GM12878 (cell line): ENCODE measurements around the gene TPI1. TPM values are rescaled to one million over a fixed set of nuclear protein-coding genes. Genes with fewer than 3 reads are reported as not detected.

Experiments used
- ATAC-seq: fragments of 200-7000 bp; cut with Tn5 transposase; 3 replicates; pipeline ENCODE4 v1.9.1; 2020; ENCODE audit warnings: mild to moderate bottlenecking, moderate library complexity
- BruUV-seq: library from RNA; stranded (reverse); fragments of 400-500 nt; replicated peaks from 2 replicates; lab custom pipeline; 2021; lab: Mats Ljungman, UMichigan
- CTCF ChIA-PET: fragments of 300-600 bp; sonication (Branson Sonifier 250); formaldehyde crosslinking; extraction: SDS; loops from one replicate; lab custom pipeline; 2021; ENCODE audit warnings: inconsistent platforms; lab: Yijun Ruan, JAX
- POLR2A ChIA-PET: fragments of 350-600 bp; formaldehyde crosslinking; extraction: SDS; loops from one replicate; lab custom pipeline; 2021; ENCODE audit warnings: inconsistent platforms; lab: Charles Lee
- RAD21 ChIA-PET: fragments of 300-600 bp; sonication (Branson Sonifier 250); formaldehyde crosslinking; loops from one replicate; lab custom pipeline; 2023; ENCODE audit warnings: antibody characterized with exemption; ENCODE audit not compliant: unreplicated experiment; lab: Charles Lee
- SMC1A ChIA-PET: fragments of 300-600 bp; sonication (Branson Sonifier 250); formaldehyde crosslinking; loops from one replicate; lab custom pipeline; 2023; ENCODE audit not compliant: unreplicated experiment, uncharacterized antibody; lab: Charles Lee
- DNase-seq: peaks from one replicate; pipeline ENCODE4 v3.0.0-alpha.2; 2011; ENCODE audit warnings: low read depth, low spot score
- FAIRE-seq: peaks from 3 replicates; lab custom pipeline; 2011; peaks lifted over from hg19 to GRCh38; lab: Jason Lieb, UNC
- H2AFZ ChIP-seq: 2 replicates; pipeline ENCODE4 v1.6.0; 2011; ENCODE audit warnings: low read depth, low read length, control low read depth; ENCODE audit not compliant: control insufficient read depth
- H3K27ac ChIP-seq: 2 replicates; pipeline ENCODE4 v1.5.1; 2011; ENCODE audit warnings: control low read depth; ENCODE audit not compliant: control insufficient read depth, insufficient read depth
- H3K27me3 ChIP-seq, 2 experiments: replicated peaks in 1 of 2; 2 replicates each; pipeline versions ENCODE4 v1.6.0 to v1.6.1; 2011; ENCODE audit warnings: low read length in 1 of 2; ENCODE audit not compliant: control insufficient read depth in 2 of 2, insufficient read depth in 2 of 2
- H3K36me3 ChIP-seq, 2 experiments: 2 replicates each; pipeline ENCODE4 v1.5.1; 2011; ENCODE audit warnings: low read length in 1 of 2; ENCODE audit not compliant: control insufficient read depth in 2 of 2, insufficient read depth in 2 of 2
- H3K4me1 ChIP-seq: 2 replicates; pipeline ENCODE4 v1.6.1; 2011; ENCODE audit warnings: mild to moderate bottlenecking, low read length, moderate library complexity, mixed read lengths; ENCODE audit not compliant: control insufficient read depth, insufficient read depth
- H3K4me2 ChIP-seq: 2 replicates; pipeline ENCODE4 v1.6.0; 2011; ENCODE audit warnings: control low read depth; ENCODE audit not compliant: control insufficient read depth, insufficient read depth
- H3K4me3 ChIP-seq: fragments of 200-600 bp; sonication (generic); 2 replicates; pipeline ENCODE4 v1.5.1; 2016
- H3K79me2 ChIP-seq: 2 replicates; pipeline ENCODE4 v1.6.0; 2011; ENCODE audit warnings: low read length; ENCODE audit not compliant: control insufficient read depth, insufficient read depth
- H3K9ac ChIP-seq: 2 replicates; pipeline ENCODE4 v1.8.0; 2011; ENCODE audit warnings: low read length, control low read depth, mixed read lengths; ENCODE audit not compliant: control insufficient read depth, insufficient read depth
- H3K9me3 ChIP-seq: replicated peaks from 3 replicates; pipeline ENCODE4 v1.5.1; 2011; ENCODE audit warnings: mild to moderate bottlenecking, low read length; ENCODE audit not compliant: control insufficient read depth, insufficient read depth
- H4K20me1 ChIP-seq: 2 replicates; pipeline ENCODE4 v1.6.0; 2011; ENCODE audit not compliant: control insufficient read depth, insufficient read depth
- CHD2 ChIP-seq: IDR thresholded peaks from 2 replicates; pipeline ENCODE4 v1.6.1; 2011; ENCODE audit warnings: low read depth, low read length, improper control_type of control experiment, borderline replicate concordance
- CHD4 ChIP-seq: fragments of 200-600 bp; sonication (generic); IDR thresholded peaks from 2 replicates; pipeline ENCODE4 v1.6.1; 2016; ENCODE audit warnings: mild to moderate bottlenecking
- IKZF2 ChIP-seq, 2 experiments: fragments of 450-650 bp; IDR thresholded peaks; 2 replicates each; pipeline ENCODE4 v1.6.1; 2017; ENCODE audit warnings: mild to moderate bottlenecking in 2 of 2, moderate library complexity in 2 of 2
- KDM1A ChIP-seq: fragments of 200-600 bp; sonication (generic); IDR thresholded peaks from 2 replicates; pipeline ENCODE4 v1.6.1; 2016; ENCODE audit warnings: borderline replicate concordance
- MTA3 ChIP-seq: IDR thresholded peaks from 2 replicates; pipeline ENCODE4 v1.6.1; 2012; ENCODE audit warnings: low read length, inconsistent platforms, borderline replicate concordance
- NFIC ChIP-seq: IDR thresholded peaks from 2 replicates; pipeline ENCODE4 v1.6.1; 2012; ENCODE audit warnings: low read depth, mild to moderate bottlenecking, inconsistent platforms, low read length, moderate library complexity
- NR2F1 ChIP-seq: fragments of 450-650 bp; conservative IDR thresholded peaks from 2 replicates; pipeline ENCODE4 v1.6.1; 2017; ENCODE audit warnings: mild to moderate bottlenecking
- NRF1 ChIP-seq: conservative IDR thresholded peaks from 2 replicates; pipeline ENCODE4 v1.6.1; 2011; ENCODE audit warnings: mild to moderate bottlenecking, low read depth, low read length, improper control_type of control experiment
- SRF ChIP-seq, 2 experiments: IDR thresholded peaks; 2 replicates each; pipeline ENCODE4 v1.6.1; 2011; ENCODE audit warnings: low read depth in 2 of 2, low read length in 2 of 2, mild to moderate bottlenecking in 1 of 2, moderate library complexity in 1 of 2
- ZNF207 ChIP-seq: fragments of 450-650 bp; IDR thresholded peaks from 2 replicates; pipeline ENCODE4 v1.6.1; 2014; ENCODE audit warnings: antibody characterized with exemption, mild to moderate bottlenecking, borderline replicate concordance
- ZNF217 ChIP-seq: fragments of 450-650 bp; IDR thresholded peaks from 2 replicates; pipeline ENCODE4 v1.6.1; 2017; ENCODE audit warnings: antibody characterized with exemption, mild to moderate bottlenecking
- ZNF24 ChIP-seq: fragments of 450-650 bp; IDR thresholded peaks from 2 replicates; pipeline ENCODE4 v1.6.1; 2017; ENCODE audit warnings: antibody characterized with exemption, mild to moderate bottlenecking
- WGBS: methylation state at CpG from one replicate; pipeline ENCODE4 v1.1.6; 2016; ENCODE audit warnings: low lambda C conversion rate; ENCODE audit not compliant: insufficient replicate concordance, insufficient coverage; ENCODE audit errors: missing lambda C conversion rate; 5-methylcytosine and 5-hydroxymethylcytosine counted together
- in situ Hi-C: fragments of 300-500 bp; cut with MboI; formaldehyde crosslinking; loops from 9 replicates; pipeline ENCODE4 v1.14.3; 2018; ENCODE audit warnings: mixed read lengths
- intact Hi-C: fragments of 100-400 bp; cut with micrococcal nuclease; formaldehyde crosslinking; loops from one replicate; pipeline ENCODE4 v1.14.2; 2022; ENCODE audit not compliant: unreplicated experiment
- polyA plus RNA-seq, 11 experiments: library from polyadenylated mRNA; depleted of rRNA in 4 of 11; unstranded in 6 of 11; stranded (reverse) in 5 of 11; fragments of >200 nt; fragmentation: Nextera tagmentation in 4 of 11; fragmentation: Illumina TruSeq in 1 of 11; extraction: Ambion mirVana in 4 of 11; extraction: Trizol in 1 of 11; gene quantifications; 1 replicate in 1 of 11; 2 replicates in 10 of 11; pipeline versions ENCODE4 v1.2.1 to v1.2.3, GENCODE V29; 2011 to 2016; ENCODE audit warnings: inconsistent platforms in 2 of 11, missing spikeins in 2 of 11, low read depth in 1 of 11
- total RNA-seq, 4 experiments: library from RNA; depleted of rRNA in 3 of 4; stranded (reverse); fragments of >200 nt in 3 of 4; fragmentation: Illumina TruSeq in 1 of 4; extraction: Trizol in 1 of 4; gene quantifications; 2 replicates each; pipeline versions ENCODE4 v1.2.1 to v1.2.3, GENCODE V29; 2013 to 2021
- TF ChIP-seq, protein P1 (sequence below): fragments of 150-350 bp; IDR thresholded peaks from 2 replicates; pipeline ENCODE4 v1.6.1; 2016; ENCODE audit warnings: low read depth, low read length

TPI1 gene
- total and polyA plus RNA-seq, 10 of the 15 experiments (the other 5 are each of a cell fraction or from before 2014, with no cell fraction given) = 916 to 7,349 (median 1,677) TPM

DNA sequence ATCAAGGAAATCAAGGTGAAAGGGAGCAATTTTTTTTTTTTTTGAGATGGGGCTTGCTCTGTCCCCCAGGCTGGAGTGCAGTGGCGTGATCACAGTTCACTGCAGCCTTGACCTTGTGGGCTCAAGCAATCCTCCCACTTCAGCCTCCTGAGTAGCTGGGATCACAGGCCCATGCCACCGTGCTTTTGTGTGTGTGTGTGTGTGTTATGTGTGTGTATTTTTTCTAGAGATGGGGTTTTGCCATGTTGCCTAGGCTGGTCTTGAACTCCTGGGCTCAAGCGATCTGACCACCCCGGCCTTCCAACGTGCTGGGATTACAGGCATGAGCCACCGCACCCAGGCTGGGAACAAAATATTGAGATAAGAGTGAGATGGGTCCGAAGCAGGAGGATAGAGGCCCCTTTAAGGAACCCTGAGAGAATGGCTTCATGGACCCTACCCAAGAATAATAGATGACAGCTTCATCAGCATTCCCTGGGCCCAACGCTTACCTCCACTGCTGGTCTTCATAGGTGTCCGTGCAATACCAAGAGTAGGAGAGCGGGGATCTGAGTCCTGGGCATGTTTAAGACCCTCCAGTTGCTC lies 17.3 kb upstream of the TPI1 start:
- ChIA-PET POLR2A (interaction anchor here (0.6 to 8.9 kb wide), 13 partner anchors 8 to 222 kb away, joined by 3 to 84 read pairs (median 4); partner anchors contain the start of genes COPS7A, SPSB2 and TPI1), CTCF (interaction anchor here (0.6 to 9.9 kb wide), 6 partner anchors 11 to 469 kb away, joined by 3 to 173 read pairs (median 3); partner anchors contain the start of genes SPSB2 and TPI1), RAD21 (interaction anchor here (1.6 to 5.6 kb wide), 4 partner anchors 23 to 97 kb away, joined by 4 to 41 read pairs (median 16); partner anchors contain the start of genes MLF2 and SPSB2), SMC1A (interaction anchor here (0.6 to 5.0 kb wide), 7 partner anchors 9 to 96 kb away, joined by 3 to 22 read pairs (median 3); partner anchors contain the start of genes GNB3, MLF2 and SPSB2)
- WGBS = 93% methylated on average over 10 of the region's 10 CpGs
- no peaks in the 10 kb centered on the region for H3K27me3 ChIP-seq
- H3K9ac ChIP-seq = peak overlapping the region; percentile 71
- H3K36me3 ChIP-seq = peaks cover 0 to 15% of the 10 kb centered on the region in 2 experiments; a peak in 3 of 4 replicates
- no peak for ATAC-seq
- peak overlapping the region; percentile 60 for H3K4me3 ChIP-seq
- in situ Hi-C loops = no loop called here
- no peak for DNase-seq
- no peak for TF ChIP-seq SRF (IDR thresholded peaks at IDR 0.05; ENCODE audit: low read depth in 2 of 2, low read length in 2 of 2)
- no peak for TF ChIP-seq ZNF217
- TF ChIP-seq MTA3 = no peak
- TF ChIP-seq, protein P1, sequence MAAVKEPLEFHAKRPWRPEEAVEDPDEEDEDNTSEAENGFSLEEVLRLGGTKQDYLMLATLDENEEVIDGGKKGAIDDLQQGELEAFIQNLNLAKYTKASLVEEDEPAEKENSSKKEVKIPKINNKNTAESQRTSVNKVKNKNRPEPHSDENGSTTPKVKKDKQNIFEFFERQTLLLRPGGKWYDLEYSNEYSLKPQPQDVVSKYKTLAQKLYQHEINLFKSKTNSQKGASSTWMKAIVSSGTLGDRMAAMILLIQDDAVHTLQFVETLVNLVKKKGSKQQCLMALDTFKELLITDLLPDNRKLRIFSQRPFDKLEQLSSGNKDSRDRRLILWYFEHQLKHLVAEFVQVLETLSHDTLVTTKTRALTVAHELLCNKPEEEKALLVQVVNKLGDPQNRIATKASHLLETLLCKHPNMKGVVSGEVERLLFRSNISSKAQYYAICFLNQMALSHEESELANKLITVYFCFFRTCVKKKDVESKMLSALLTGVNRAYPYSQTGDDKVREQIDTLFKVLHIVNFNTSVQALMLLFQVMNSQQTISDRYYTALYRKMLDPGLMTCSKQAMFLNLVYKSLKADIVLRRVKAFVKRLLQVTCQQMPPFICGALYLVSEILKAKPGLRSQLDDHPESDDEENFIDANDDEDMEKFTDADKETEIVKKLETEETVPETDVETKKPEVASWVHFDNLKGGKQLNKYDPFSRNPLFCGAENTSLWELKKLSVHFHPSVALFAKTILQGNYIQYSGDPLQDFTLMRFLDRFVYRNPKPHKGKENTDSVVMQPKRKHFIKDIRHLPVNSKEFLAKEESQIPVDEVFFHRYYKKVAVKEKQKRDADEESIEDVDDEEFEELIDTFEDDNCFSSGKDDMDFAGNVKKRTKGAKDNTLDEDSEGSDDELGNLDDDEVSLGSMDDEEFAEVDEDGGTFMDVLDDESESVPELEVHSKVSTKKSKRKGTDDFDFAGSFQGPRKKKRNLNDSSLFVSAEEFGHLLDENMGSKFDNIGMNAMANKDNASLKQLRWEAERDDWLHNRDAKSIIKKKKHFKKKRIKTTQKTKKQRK = no peak
- TF ChIP-seq CHD2 = no peak
- no peak for TF ChIP-seq CHD4
- no peak for TF ChIP-seq NR2F1
- no peak for TF ChIP-seq NRF1
- no peak for TF ChIP-seq ZNF207
- TF ChIP-seq IKZF2 (IDR thresholded peaks at IDR 0.05) = no peak
- TF ChIP-seq KDM1A = no peak
- no peak for TF ChIP-seq NFIC
- no peak for TF ChIP-seq ZNF24
- intact Hi-C loops = loop anchor here (5.0 kb wide), 1 partner anchor 163 kb away; the partner anchor contains the start of gene ZNF384
- H4K20me1 ChIP-seq = no peaks in the 10 kb centered on the region
- H3K4me1 ChIP-seq = peaks cover 28% of the 10 kb centered on the region
- H3K27ac ChIP-seq = peak overlapping the region; percentile 72
- H2AFZ ChIP-seq = no peak overlapping the region
- no TSS peak for BruUV-seq
- H3K79me2 ChIP-seq = peaks cover 40% of the 10 kb centered on the region
- peak overlapping the region; percentile 96 for H3K4me2 ChIP-seq
- no peak for FAIRE-seq
- H3K9me3 ChIP-seq = no peaks in the 10 kb centered on the region
